BJ (cell line): ENCODE results near the gene SLC7A8. TPM values are rescaled to one million over a fixed set of nuclear protein-coding genes. Genes with fewer than 3 reads are reported as not detected.

Source experiments
- CTCF ChIA-PET: fragments of 350-600 bp; formaldehyde crosslinking; extraction: SDS; loops from one replicate; lab custom pipeline; 2021; ENCODE audit warnings: antibody characterized with exemption, inconsistent platforms; lab: Yijun Ruan, JAX
- POLR2A ChIA-PET: fragments of 300-600 bp; sonication (Branson Sonifier 250); formaldehyde crosslinking; extraction: SDS; loops from one replicate; lab custom pipeline; 2021; ENCODE audit warnings: antibody characterized with exemption; lab: Charles Lee
- DNase-seq: peaks from one replicate; pipeline ENCODE4 v3.0.0-alpha.2; 2011; ENCODE audit warnings: low read depth
- H3K27me3 ChIP-seq: 2 replicates; pipeline ENCODE4 v1.6.0; 2011; ENCODE audit warnings: low read length; ENCODE audit not compliant: control insufficient read depth, insufficient read depth
- H3K36me3 ChIP-seq: 2 replicates; pipeline ENCODE4 v1.5.1; 2011; ENCODE audit warnings: low read length; ENCODE audit not compliant: control insufficient read depth, insufficient read depth
- H3K4me3 ChIP-seq: 2 replicates; pipeline ENCODE4 v1.5.1; 2011; ENCODE audit warnings: low read depth, mild to moderate bottlenecking, control low read depth, low read length
- polyA plus RNA-seq: library from polyadenylated mRNA; depleted of rRNA; stranded (reverse); fragments of >200 nt; gene quantifications from 2 replicates; pipeline ENCODE4 v1.2.3, GENCODE V29; 2011
- TF ChIP-seq, protein P1 (sequence below): IDR thresholded peaks from 2 replicates; pipeline ENCODE4 v1.5.1; 2011; ENCODE audit warnings: low read depth, mild to moderate bottlenecking, control low read depth, inconsistent platforms, low read length, moderate library complexity; ENCODE audit not compliant: insufficient read depth

Gene SLC7A8
- polyA plus RNA-seq, 1 experiment, result 4.6 TPM

GRCh38 chr14:23145794-23146350, 37.6 kb downstream of the SLC7A8 start:
- ChIA-PET POLR2A (no interaction called here), CTCF (interaction anchor here (1.0 to 4.0 kb wide), 3 partner anchors 14 to 41 kb away, joined by 3 to 20 read pairs (median 9); no protein-coding TSS in a partner anchor)
- no peak for DNase-seq

DNA sequence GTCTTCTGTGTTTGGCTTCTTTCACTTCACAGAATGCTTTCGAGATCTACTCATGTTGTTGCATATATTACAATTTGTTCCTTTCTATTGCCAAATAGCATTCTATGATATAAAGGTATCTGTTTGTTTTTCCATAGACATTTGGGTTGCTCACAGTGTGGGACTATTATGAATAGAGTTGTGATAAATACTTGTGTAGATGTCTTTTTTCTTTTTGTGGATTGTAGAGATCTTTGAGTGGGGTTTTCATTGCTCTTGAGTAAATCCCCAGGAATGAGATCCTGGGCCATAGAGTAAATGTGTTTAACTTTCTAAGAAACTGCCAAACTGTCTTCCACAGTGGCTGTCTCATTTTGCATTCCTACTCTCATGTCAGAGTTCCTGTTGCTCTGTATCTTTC, 39.5 kb downstream of the SLC7A8 start:
- Histone ChIP-seq H3K36me3 (no peaks in the 10 kb centered on the region), H3K27me3 (no peaks in the 10 kb centered on the region), H3K4me3 (no peak overlapping the region)
- no peak for DNase-seq
- ChIA-PET CTCF (interaction anchor here (0.8 to 4.2 kb wide), 4 partner anchors 11 to 34 kb away, joined by 3 to 20 read pairs (median 12); no protein-coding TSS in a partner anchor), POLR2A (no interaction called here)
- TF ChIP-seq, protein P1, sequence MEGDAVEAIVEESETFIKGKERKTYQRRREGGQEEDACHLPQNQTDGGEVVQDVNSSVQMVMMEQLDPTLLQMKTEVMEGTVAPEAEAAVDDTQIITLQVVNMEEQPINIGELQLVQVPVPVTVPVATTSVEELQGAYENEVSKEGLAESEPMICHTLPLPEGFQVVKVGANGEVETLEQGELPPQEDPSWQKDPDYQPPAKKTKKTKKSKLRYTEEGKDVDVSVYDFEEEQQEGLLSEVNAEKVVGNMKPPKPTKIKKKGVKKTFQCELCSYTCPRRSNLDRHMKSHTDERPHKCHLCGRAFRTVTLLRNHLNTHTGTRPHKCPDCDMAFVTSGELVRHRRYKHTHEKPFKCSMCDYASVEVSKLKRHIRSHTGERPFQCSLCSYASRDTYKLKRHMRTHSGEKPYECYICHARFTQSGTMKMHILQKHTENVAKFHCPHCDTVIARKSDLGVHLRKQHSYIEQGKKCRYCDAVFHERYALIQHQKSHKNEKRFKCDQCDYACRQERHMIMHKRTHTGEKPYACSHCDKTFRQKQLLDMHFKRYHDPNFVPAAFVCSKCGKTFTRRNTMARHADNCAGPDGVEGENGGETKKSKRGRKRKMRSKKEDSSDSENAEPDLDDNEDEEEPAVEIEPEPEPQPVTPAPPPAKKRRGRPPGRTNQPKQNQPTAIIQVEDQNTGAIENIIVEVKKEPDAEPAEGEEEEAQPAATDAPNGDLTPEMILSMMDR, result no peak

More at GRCh38 chr14:23145794-23146350, 37.6 kb downstream of the SLC7A8 start:
- TF ChIP-seq, protein P1, result no peak
- H3K36me3 ChIP-seq, result no peaks in the 10 kb centered on the region
- no peaks in the 10 kb centered on the region for H3K27me3 ChIP-seq
- no peak overlapping the region for H3K4me3 ChIP-seq

DNA sequence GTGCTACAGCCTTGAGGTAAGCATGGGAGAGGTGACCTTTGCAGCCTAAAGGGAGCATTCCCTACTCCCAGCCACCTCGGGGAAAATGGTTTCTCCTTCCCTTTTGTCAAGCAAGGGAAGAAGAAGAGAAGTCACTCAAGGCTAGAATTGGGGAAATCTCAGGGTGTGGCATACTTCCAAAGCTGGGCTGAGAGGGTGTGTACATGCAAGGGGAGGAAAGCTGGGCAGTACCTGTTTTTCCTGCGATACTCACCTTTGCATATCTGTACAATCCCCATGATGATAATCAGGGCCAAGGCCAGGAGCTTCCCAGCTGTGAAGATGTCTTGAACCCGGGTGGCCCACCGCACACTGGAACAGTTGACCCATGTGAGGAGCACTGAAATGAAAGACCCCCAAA, 40.6 kb downstream of the SLC7A8 start:
- TF ChIP-seq, protein P1, result no peak
- ChIA-PET POLR2A (no interaction called here), CTCF (interaction anchor here (0.5 to 4.2 kb wide), 4 partner anchors 9 to 755 kb away, joined by 3 to 20 read pairs (median 3); no protein-coding TSS in a partner anchor)
- no peak overlapping the region for H3K4me3 ChIP-seq
- H3K36me3 ChIP-seq, result no peaks in the 10 kb centered on the region
- no peak for DNase-seq
- no peaks in the 10 kb centered on the region for H3K27me3 ChIP-seq

- ChIA-PET POLR2A (no interaction called here), CTCF (interaction anchor here (0.9 to 4.2 kb wide), 5 partner anchors 10 to 48 kb away, joined by 3 to 20 read pairs (median 3); no protein-coding TSS in a partner anchor)
- H3K36me3 ChIP-seq, result no peaks in the 10 kb centered on the region
- H3K27me3 ChIP-seq, result no peaks in the 10 kb centered on the region
- TF ChIP-seq, protein P1, result no peak
- no peak overlapping the region for H3K4me3 ChIP-seq
- DNase-seq, result no peak
These were observed 41.6 kb downstream of the SLC7A8 start for GRCh38 chr14:23141706-23142444.

- ChIA-PET POLR2A (no interaction called here), CTCF (interaction anchor here (4.2 kb wide), 1 partner anchor 19 kb away, joined by 20 read pairs; no protein-coding TSS in a partner anchor)
- Histone ChIP-seq H3K36me3 (no peaks in the 10 kb centered on the region; the same call in 1 of the 2 replicates), H3K27me3 (no peaks in the 10 kb centered on the region), H3K4me3 (no peak overlapping the region)
- TF ChIP-seq, protein P1, result no peak
- DNase-seq, result no peak
These were observed 43.1 kb downstream of the SLC7A8 start for GRCh38 chr14:23140371-23140770.
